Measurements from ENCODE around the gene ATP5F1D.
A peak's percentile ranks its signal among the peaks of the same experiment; 100 is the strongest.

Gene ATP5F1D

GRCh38 chr19:1270854-1271527, 29.4 kb downstream of the ATP5F1D start:
- no peak for DNase-seq (ENCODE audit: low read depth)

- no peak for DNase-seq (ENCODE audit: low read depth)
Observed at GRCh38 chr19:1271528-1272422, 30.2 kb downstream of the ATP5F1D start.

DNA sequence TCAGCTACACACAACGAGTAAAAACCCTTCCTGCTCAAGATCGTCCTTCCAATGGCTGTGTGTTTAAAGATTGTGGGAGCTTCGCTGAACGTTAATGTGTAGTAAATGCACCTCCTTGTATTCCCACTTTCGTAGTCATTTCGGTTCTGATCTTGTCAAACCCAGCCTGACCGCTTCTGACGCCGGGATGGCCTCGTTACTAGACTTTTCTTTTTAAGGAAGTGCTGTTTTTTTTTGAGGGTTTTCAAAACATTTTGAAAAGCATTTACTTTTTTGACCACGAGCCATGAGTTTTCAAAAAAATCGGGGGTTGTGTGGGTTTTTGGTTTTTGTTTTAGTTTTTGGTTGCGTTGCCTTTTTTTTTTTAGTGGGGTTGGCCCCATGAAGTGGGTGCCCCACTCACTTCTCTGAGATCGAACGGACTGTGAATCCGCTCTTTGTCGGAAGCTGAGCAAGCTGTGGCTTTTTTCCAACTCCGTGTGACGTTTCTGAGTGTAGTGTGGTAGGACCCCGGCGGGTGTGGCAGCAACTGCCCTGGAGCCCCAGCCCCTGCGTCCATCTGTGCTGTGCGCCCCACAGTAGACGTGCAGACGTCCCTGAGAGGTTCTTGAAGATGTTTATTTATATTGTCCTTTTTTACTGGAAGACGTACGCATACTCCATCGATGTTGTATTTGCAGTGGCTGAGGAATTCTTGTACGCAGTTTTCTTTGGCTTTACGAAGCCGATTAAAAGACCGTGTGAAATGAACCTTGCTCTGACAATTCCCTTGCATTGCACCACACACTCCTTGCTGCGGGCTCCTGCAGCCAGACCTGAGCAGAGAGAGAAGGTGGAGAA, 31.1 kb downstream of the ATP5F1D start:
- no peak for DNase-seq (ENCODE audit: low read depth)

- DNase-seq (ENCODE audit: low read depth), result no peak
Observed at GRCh38 chr19:1273263-1274041, 31.9 kb downstream of the ATP5F1D start.

DNA sequence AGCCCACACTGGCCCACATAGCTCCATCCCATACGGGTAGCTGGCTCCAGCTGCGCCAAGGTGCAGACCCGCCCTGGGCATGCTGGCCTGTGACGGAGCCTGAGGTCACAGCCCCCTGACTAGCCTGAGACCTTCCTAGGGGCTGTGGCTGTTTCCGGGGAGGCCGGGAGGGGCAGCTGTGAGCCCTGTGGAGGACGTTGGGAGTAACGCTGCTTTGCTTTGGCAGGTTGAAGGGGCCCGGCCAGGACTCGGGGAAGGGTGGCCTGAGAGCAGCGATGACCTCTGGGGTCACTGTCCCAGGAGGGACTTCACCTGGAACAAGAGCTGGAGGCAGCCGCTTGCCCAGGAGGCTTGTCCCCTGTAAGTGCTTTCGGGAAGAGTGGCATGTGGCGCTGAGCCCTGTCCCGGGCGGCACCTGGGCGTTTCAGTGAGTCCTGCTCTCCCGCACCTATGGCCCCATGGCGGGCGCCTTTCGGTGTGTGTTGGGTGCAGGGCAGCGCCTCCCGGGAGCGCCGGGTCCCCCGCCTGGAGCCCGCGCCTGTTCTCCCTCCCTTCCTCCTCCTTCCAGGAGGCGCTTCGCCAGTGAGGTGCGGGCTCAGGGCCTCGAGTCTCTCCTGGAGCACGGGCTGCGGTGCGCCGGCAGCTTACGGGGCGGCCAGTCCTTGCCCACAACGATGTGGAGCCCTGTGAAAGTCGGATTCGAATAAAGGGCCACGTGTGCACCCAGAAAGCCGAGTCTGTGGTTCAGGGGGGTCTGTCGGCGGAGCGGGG, 32.7 kb downstream of the ATP5F1D start:
- DNase-seq (ENCODE audit: low read depth), result no peak

GRCh38 chr19:1274852-1275259, 33.3 kb downstream of the ATP5F1D start:
- no peak for DNase-seq (ENCODE audit: low read depth)

DNA sequence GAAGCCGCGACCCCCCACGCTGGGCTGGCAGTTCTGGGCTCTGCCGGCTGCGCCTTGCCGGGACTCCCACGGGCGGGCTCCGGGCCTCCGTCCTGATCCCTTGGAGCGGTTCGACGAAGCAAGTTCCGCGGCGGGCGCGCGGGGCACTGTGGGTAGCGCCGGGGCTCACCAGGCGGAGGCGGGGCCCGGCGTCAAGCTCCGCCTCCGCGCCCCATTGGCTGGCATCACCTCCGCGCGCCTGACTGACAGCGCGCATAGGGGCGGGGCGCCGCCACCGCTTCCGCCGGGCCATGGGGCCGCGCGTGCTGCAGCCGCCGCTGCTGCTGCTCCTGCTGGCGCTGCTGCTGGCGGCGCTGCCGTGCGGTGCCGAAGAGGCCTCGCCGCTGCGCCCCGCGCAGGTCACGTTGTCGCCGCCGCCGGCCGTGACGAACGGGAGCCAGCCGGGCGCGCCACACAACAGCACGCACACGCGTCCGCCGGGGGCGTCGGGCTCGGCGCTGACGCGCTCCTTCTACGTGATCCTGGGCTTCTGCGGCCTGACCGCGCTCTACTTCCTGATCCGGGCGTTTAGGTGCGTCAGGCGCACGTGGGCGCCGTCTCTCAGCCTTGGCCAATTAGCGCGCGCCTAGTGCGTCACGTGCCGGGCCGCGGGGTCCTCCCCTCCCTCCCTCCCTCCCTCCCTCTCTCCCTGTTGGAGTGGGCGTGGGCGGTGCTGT, 33.9 kb downstream of the ATP5F1D start, which contains the start of gene FAM174C:
TSS of gene FAM174C (plus strand) at position 271 of the 716 bp plus-strand sequence. CDS start at position 291, 20 bp downstream.
- DNase-seq (ENCODE audit: low read depth), result peak; percentile 97

- DNase-seq (ENCODE audit: low read depth), result no peak
Observed at GRCh38 chr19:1275976-1276627, 34.6 kb downstream of the ATP5F1D start.

DNA sequence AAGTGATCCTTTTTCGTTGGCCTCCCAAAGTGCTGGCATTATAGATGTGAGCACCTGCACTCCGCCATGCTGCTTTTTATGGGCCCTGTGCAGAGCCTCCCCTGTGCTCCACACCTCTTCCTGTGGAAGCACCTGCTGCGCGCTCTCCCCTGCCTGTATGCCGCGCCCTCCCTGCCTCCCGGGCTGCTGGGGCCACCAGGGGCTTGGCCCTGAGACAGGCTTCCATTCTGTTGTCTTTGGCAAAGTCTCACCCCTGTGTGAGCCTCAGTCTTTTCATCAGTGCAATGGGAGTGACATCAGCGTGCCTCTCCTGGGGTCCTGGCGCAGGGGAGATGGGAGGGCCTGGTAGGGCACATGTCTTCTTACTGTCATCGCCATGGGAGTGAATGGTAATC, 35.1 kb downstream of the ATP5F1D start:
- DNase-seq (ENCODE audit: low read depth), result no peak

GRCh38 chr19:1277061-1277460, 35.5 kb downstream of the ATP5F1D start:
- no peak for DNase-seq (ENCODE audit: low read depth)

- no peak for DNase-seq (ENCODE audit: low read depth)
Observed at GRCh38 chr19:1278074-1278473, 36.5 kb downstream of the ATP5F1D start.

DNA sequence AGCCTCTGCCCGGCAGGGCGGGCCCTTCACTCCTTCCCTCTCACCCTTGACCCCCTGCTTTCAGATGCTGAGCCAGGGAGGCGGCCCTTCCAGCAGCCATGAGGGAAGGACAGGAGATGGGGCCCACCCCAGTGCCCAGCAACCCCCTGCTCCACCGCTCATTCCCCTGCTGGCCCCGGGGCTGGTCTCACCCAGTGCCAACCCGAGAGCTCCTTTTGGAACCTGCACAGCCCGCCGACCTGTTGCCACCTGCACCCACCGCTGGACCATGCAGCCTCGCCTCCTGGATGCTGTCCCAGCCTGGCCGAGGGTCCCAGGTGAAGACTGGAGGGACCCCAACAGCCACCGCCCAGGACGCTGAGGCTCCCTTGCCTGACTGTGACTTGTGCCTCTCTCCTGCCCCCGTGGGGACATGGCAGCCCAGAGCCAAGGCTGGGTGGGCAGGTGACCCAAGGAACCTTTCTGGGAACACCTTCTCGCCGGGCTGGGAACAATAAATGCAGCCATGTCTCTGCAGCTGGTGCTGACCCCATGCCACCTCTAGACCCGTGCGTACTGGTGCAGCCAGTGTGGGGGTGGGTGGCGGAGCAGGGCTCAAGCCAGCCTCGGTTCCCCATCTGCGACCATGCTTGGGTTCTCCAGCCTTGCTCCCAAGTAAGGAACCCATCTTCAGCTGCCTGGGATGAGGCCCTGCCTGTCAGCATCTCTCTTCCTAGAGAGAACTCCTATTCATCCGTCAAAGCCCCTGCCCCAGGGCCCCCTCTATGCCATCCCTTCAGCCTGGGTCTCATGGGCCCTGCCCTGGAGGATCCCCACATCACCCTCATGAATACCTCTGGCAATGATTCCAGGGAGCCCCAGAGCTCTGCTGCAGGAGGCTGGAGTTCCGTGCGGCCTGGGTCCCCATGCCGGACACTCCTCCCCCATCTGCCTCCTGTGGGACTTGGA, 37.4 kb downstream of the ATP5F1D start:
- DNase-seq (ENCODE audit: low read depth), result no peak

DNA sequence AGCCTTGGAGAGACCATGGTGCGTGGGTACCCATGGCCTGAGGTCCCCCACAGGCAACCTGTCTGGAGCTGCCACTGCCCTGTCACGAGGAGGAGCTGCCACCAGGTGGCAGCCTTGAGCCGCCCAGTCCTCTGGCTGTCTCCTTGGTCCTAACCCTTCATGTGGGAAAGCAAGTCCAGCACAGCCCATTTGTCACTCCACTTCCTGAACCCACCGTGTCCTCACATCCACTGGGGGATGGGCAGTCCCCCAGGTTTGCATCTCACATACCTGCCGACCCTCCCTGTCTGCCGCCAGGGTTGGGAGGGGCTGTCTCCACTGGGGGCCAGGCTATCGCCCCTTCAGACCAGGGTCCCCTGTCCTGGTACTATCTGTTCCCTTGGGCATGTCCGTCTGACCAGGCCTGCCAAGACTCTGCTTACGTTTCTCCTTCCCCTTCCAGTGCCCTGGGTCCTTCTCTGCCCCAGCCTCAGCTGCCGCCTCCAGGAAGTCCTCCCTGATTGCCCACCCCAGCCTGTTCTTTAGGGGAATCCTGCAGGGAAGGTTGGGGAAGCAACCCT, 38.3 kb downstream of the ATP5F1D start:
- DNase-seq (ENCODE audit: low read depth), result peak; percentile 67

GRCh38 chr19:1280636-1281568, 39.4 kb downstream of the ATP5F1D start:
- no peak for DNase-seq (ENCODE audit: low read depth)

DNA sequence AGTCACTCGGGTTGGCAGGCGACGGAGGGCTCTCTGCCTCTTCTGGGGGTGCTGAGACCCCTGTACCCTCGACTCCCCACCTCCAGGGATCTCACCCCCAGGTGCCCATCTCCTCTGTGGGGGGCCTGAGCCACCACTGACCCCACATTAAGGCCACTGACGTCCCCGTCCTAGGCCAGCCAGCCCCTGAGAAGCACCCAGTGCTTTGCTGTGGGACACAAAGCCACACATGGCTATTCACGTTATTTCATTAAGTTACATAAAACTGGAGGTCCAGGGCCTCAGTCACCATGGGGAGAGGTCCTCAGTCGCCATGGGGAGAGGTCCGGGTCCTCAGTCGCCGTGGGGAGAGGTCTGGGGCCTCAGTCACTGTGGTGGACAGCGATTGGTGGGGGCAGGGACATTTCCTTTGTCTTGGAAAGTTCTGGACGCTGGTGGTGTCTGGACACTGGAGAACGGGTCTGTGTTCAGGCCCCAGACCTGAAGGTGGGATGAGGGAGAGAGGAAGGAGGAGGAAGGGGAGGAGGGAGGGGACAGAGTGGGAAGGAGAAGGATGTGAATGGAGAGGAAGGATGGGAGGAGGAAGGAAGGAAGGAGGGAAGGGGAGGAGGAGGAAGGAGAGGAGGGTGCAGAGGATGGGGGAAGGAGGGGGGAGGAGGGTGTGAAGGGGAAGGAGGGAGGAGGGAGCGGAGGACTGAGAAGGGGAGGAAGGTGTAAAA, 40.2 kb downstream of the ATP5F1D start:
- DNase-seq (ENCODE audit: low read depth), result no peak

- DNase-seq (ENCODE audit: low read depth), result no peak
Observed at GRCh38 chr19:1282588-1283206, 41.1 kb downstream of the ATP5F1D start.
